Right lobe of liver (tissue), 4 donors: ENCODE results near the gene CCDC149.

ENCODE experiments used
- POLR2A ChIP-seq: fragments of 450-650 bp; IDR thresholded peaks from one replicate; pipeline ENCODE4 v1.6.1; 2017; ENCODE audit warnings: antibody characterized with exemption, mild to moderate bottlenecking
- TF ChIP-seq, protein P1 (sequence below), 4 donors: fragments of 200-600 bp in 3 of 4; fragments of 450-650 bp in 1 of 4; IDR thresholded peaks; one replicate each; pipeline versions ENCODE4 v1.5.1 to v1.8.0; 2016 to 2022; ENCODE audit warnings: antibody characterized with exemption in 4 of 4, mild to moderate bottlenecking in 2 of 4
- donor health status: DM: no; HTN: no; CAD: no.
- donor health status: DM: no; HTN: no; CAD: no.
- donor health status: DM: no; HTN: yes; CAD: no.

DNA sequence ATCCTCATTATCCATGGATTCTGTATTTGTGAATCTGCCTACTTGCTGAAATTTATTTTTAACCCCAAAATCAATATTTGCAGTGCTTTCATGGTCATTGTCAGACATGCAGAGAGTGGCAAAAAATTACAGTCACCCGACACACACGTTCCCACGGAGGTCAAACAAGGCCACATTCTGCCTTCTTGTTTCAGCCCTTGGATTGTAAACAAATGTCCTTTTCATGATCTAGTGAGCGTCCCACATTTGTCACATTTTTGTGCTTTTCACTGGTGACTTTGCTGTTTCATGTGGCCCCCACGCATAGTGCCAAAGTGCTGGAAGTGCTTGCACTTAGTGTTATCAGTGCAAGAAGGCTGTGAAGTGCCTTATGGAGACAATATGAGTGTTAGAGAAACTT is 72.5 kb downstream of the CCDC149 start:
- TF ChIP-seq, protein P1, sequence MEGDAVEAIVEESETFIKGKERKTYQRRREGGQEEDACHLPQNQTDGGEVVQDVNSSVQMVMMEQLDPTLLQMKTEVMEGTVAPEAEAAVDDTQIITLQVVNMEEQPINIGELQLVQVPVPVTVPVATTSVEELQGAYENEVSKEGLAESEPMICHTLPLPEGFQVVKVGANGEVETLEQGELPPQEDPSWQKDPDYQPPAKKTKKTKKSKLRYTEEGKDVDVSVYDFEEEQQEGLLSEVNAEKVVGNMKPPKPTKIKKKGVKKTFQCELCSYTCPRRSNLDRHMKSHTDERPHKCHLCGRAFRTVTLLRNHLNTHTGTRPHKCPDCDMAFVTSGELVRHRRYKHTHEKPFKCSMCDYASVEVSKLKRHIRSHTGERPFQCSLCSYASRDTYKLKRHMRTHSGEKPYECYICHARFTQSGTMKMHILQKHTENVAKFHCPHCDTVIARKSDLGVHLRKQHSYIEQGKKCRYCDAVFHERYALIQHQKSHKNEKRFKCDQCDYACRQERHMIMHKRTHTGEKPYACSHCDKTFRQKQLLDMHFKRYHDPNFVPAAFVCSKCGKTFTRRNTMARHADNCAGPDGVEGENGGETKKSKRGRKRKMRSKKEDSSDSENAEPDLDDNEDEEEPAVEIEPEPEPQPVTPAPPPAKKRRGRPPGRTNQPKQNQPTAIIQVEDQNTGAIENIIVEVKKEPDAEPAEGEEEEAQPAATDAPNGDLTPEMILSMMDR (IDR thresholded peaks at IDR 0.05): no peak
- no peak for TF ChIP-seq POLR2A
